Gastrocnemius medialis (tissue), 4 donors: ENCODE data around the gene CXADR. TPM values are rescaled to one million over a fixed set of nuclear protein-coding genes. Genes with fewer than 3 reads are reported as not detected.

Experiments
- ATAC-seq, 2 donors: fragments of 150-250 bp; one replicate each; pipeline ENCODE4 v1.9.1; 2016
- DNase-seq, 2 donors: peaks; one replicate each; pipeline ENCODE4 v3.0.0-alpha.2; 2019
- H3K27ac ChIP-seq, 4 donors: fragments of 200-600 bp; sonication (generic); 1 replicate in 1 of 4; 2 replicates in 3 of 4; pipeline ENCODE4 v1.5.1; 2016 to 2018; ENCODE audit warnings: mild to moderate bottlenecking in 2 of 4, moderate library complexity in 1 of 4
- H3K27me3 ChIP-seq, 3 donors: fragments of 200-600 bp; sonication (generic) in 2 of 3; 1 replicate in 1 of 3; 2 replicates in 2 of 3; pipeline versions ENCODE4 v1.5.1 to v1.6.0; 2016 to 2019; ENCODE audit warnings: mild to moderate bottlenecking in 1 of 3, moderate library complexity in 1 of 3
- H3K36me3 ChIP-seq, 2 donors: fragments of 200-600 bp; sonication (generic) in 1 of 2; one replicate each; pipeline ENCODE4 v1.5.1; 2017 to 2018
- H3K4me1 ChIP-seq, 2 donors: fragments of 200-600 bp; sonication (generic) in 1 of 2; one replicate each; pipeline ENCODE4 v1.5.1; 2016 to 2017; ENCODE audit warnings: mild to moderate bottlenecking in 2 of 2
- H3K4me3 ChIP-seq, 4 donors: fragments of 200-600 bp; sonication (generic) in 3 of 4; 1 replicate in 1 of 4; 2 replicates in 3 of 4; pipeline ENCODE4 v1.5.1; 2016 to 2019; ENCODE audit warnings: mild to moderate bottlenecking in 2 of 4
- H3K9me3 ChIP-seq, 3 donors: fragments of 200-600 bp; sonication (generic) in 2 of 3; 1 replicate in 1 of 3; 2 replicates in 2 of 3; pipeline ENCODE4 v1.5.1; 2016 to 2019
- CTCF ChIP-seq, 5 experiments: fragments of 450-650 bp in 3 of 5; fragments of 200-600 bp in 2 of 5; sonication (generic) in 2 of 5; IDR thresholded peaks in 4 of 5; conservative IDR thresholded peaks in 1 of 5; 1 replicate in 4 of 5; 2 replicates in 1 of 5; pipeline ENCODE4 v1.5.1; 2016 to 2019; ENCODE audit warnings: antibody characterized with exemption in 5 of 5, mild to moderate bottlenecking in 3 of 5, moderate library complexity in 3 of 5
- POLR2A ChIP-seq, 2 donors: fragments of 450-650 bp; IDR thresholded peaks; one replicate each; pipeline ENCODE4 v1.6.1; 2017; ENCODE audit warnings: antibody characterized with exemption in 2 of 2, mild to moderate bottlenecking in 2 of 2, moderate library complexity in 2 of 2
- in situ Hi-C, 4 donors: fragments of 200-750 bp; cut with MboI; loops; one replicate each; pipeline versions ENCODE4 v1.15.0 to v1.8.0; 2017; ENCODE audit warnings: low sequenced_read_pairs in 4 of 4
- intact Hi-C: fragments of 100-400 bp; cut with DNase I; formaldehyde crosslinking; loops from one replicate; pipeline ENCODE4 v1.15.1; 2023; ENCODE audit warnings: low total_unique reads
- total RNA-seq, 4 donors: library from RNA; depleted of rRNA; stranded (reverse); fragments of >200 nt; gene quantifications; one replicate each; pipeline versions ENCODE4 v1.1.0 to v1.2.3, GENCODE V29; 2016

CXADR gene
- total RNA-seq, 4 donors from 2014 or later, result 0.35 to 0.68 TPM; not detected in 2

- in situ Hi-C loops, result no loop called here
Observed at GRCh38 chr21:17524635-17525034, 11.8 kb downstream of the CXADR start.

GRCh38 chr21:17526776-17527175 lies 13.9 kb downstream of the CXADR start:
- H3K36me3 ChIP-seq, result no peaks in the 10 kb centered on the region

More at GRCh38 chr21:17524635-17525034, 11.8 kb downstream of the CXADR start:
- H3K4me3 ChIP-seq, result no peak overlapping the region
- DNase-seq, result no peak
- no peak overlapping the region for H3K27ac ChIP-seq
- ATAC-seq, result no peak
- intact Hi-C loops, result no loop called here
- no peak for TF ChIP-seq CTCF (IDR thresholded peaks at IDR 0.05 in 4 of 5, conservative IDR thresholded peaks at IDR 0.05 in 1 of 5)
- no peak for TF ChIP-seq POLR2A (IDR thresholded peaks at IDR 0.05)
- H3K9me3 ChIP-seq, result no peaks in the 10 kb centered on the region
- H3K27me3 ChIP-seq, result no peaks in the 10 kb centered on the region
- no peaks in the 10 kb centered on the region for H3K36me3 ChIP-seq
- H3K4me1 ChIP-seq, result no peaks in the 10 kb centered on the region

GRCh38 chr21:17527240-17527639 lies 14.4 kb downstream of the CXADR start:
- no peaks in the 10 kb centered on the region for H3K4me1 ChIP-seq
- no peaks in the 10 kb centered on the region for H3K27me3 ChIP-seq
- no peaks in the 10 kb centered on the region for H3K36me3 ChIP-seq
- intact Hi-C loops, result no loop called here
- H3K27ac ChIP-seq, result no peak overlapping the region
- H3K4me3 ChIP-seq, result no peak overlapping the region
- H3K9me3 ChIP-seq, result no peaks in the 10 kb centered on the region
- DNase-seq, result no peak
- no peak for ATAC-seq
- TF ChIP-seq CTCF (IDR thresholded peaks at IDR 0.05 in 4 of 5, conservative IDR thresholded peaks at IDR 0.05 in 1 of 5) (no peak), POLR2A (IDR thresholded peaks at IDR 0.05) (no peak)
- in situ Hi-C loops, result no loop called here

More at GRCh38 chr21:17526776-17527175, 13.9 kb downstream of the CXADR start:
- ATAC-seq (no peak), DNase-seq (no peak)
- TF ChIP-seq CTCF (IDR thresholded peaks at IDR 0.05 in 4 of 5, conservative IDR thresholded peaks at IDR 0.05 in 1 of 5) (no peak), POLR2A (IDR thresholded peaks at IDR 0.05) (no peak)
- no peak overlapping the region for H3K27ac ChIP-seq
- H3K4me3 ChIP-seq, result no peak overlapping the region
- H3K9me3 ChIP-seq, result no peaks in the 10 kb centered on the region
- H3K27me3 ChIP-seq, result no peaks in the 10 kb centered on the region
- in situ Hi-C loops, result no loop called here
- intact Hi-C loops, result no loop called here
- H3K4me1 ChIP-seq, result no peaks in the 10 kb centered on the region

- no peak for ATAC-seq
- Histone ChIP-seq H3K9me3 (no peaks in the 10 kb centered on the region), H3K27me3 (no peaks in the 10 kb centered on the region), H3K4me3 (no peak overlapping the region), H3K4me1 (no peaks in the 10 kb centered on the region), H3K27ac (no peak overlapping the region), H3K36me3 (no peaks in the 10 kb centered on the region)
- TF ChIP-seq CTCF (IDR thresholded peaks at IDR 0.05 in 4 of 5, conservative IDR thresholded peaks at IDR 0.05 in 1 of 5) (no peak), POLR2A (IDR thresholded peaks at IDR 0.05) (no peak)
- DNase-seq, result no peak
- in situ Hi-C loops, result no loop called here
- intact Hi-C loops, result no loop called here
Observed at GRCh38 chr21:17527711-17528110, 14.9 kb downstream of the CXADR start.

GRCh38 chr21:17529648-17530047 lies 16.8 kb downstream of the CXADR start:
- Histone ChIP-seq H3K27ac (no peak overlapping the region), H3K27me3 (no peaks in the 10 kb centered on the region), H3K9me3 (no peaks in the 10 kb centered on the region), H3K4me1 (no peaks in the 10 kb centered on the region), H3K36me3 (no peaks in the 10 kb centered on the region), H3K4me3 (no peak overlapping the region)
- intact Hi-C loops (no loop called here), in situ Hi-C loops (no loop called here)
- no peak for DNase-seq
- no peak for TF ChIP-seq CTCF (IDR thresholded peaks at IDR 0.05 in 4 of 5, conservative IDR thresholded peaks at IDR 0.05 in 1 of 5)
- TF ChIP-seq POLR2A (IDR thresholded peaks at IDR 0.05), result no peak
- ATAC-seq, result no peak
